HG03196 (cell line): Measurements from ENCODE around the gene NISCH.

Source experiments
- ATAC-seq: cut with Tn5 transposase; IDR thresholded peaks from one replicate; pipeline ENCODE4 v1.9.1; 2021; ENCODE audit not compliant: unreplicated experiment

The NISCH gene

DNA sequence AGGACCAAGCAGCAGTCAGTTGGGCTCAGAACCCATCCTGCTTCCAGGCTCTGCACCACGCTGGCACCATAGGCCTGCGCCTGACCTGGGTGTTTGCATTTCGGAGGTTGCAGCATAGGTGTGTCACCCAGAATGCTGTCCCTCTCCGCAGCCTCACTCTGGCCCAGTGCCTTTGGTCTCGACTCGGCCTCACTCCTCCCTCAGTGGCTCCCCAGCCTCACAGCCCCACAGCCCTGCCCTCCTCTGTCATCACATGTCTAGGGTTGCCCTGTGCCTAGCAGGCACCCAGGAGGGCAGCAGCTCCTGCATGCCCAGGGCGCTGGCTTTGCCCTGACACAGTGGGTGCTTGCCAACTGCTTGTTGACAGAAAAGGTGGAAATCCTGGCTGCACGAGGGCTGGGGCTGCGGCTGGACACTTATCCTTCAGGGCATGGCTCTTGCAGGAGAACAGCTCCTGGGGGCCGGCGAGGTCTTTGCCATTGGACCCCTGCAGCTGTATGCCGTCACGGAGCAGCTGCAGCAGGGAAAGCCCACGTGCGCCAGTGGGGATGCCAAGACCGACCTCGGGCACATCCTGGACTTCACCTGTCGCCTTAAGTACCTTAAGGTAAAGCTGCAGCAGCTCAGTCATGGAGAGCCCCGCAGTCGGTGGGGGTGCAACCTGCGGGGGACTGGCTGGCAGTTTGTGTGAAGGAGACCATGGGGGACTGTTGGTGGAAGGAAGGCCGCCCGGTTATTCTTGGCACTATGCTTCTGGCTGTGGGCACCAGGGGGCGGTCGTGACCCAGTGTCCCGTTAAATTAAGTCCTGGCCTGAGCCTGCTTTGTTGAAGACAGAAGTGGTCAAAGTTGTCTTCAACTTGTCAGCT lies 16.2 kb downstream of the NISCH start:
- ATAC-seq: no peak

DNA sequence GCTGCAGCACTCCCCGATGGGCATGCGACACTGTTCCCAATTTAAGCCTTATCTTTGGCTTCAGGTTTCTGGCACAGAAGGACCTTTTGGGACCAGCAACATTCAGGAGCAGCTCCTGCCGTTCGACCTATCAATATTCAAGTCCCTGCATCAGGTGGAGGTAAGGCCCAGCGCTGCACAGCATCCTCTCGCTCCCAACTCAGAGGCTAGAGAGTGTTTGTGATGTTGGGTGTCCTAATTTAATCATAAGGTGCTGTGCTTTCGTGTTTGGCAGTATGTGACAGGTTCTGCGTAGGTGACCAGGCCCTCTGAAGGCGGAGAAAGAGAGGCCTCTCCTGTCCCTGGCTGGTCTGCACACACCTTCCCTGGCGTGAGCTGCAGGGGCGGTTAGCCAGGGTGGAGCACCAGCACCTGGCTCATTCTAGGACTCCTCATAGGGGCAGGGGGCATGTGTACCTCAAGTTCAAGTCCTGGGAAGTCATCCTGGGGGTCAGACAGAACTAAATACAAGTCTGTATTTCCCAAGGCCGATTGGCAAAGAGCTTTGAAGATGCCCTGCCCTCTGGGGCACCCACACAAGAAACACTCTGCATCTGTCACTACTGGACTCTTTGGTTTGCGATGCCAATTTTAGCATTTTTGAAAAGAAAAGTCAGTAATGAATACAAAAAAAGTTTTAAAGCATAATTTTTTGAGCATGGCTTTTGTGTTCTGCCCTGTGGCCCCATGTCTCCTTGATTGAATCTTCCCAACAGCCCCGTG lies 17.0 kb downstream of the NISCH start:
- no peak for ATAC-seq

DNA sequence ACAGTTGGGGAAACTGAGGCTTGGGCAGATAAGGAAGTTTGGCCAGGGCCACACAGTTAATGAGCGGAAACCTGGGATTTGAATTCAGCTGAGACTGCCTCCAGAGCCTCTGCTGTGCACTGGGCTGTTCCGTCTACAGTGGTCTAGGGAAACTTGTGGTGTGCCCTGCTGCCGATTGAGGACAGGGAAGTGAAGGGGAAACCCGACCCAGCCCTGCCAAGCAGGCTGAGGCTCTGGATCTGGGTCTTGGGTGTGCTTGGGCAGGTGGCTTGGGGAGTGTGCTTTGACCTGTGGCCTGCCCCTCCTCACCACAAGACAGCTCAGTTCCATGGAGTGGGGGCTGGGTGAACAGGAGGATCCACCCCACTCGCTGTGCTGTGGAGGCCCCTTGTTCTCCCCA lies 17.6 kb downstream of the NISCH start:
- no peak for ATAC-seq

- ATAC-seq: no peak
Observed at GRCh38 chr3:52477076-52477795, 21.8 kb downstream of the NISCH start.

DNA sequence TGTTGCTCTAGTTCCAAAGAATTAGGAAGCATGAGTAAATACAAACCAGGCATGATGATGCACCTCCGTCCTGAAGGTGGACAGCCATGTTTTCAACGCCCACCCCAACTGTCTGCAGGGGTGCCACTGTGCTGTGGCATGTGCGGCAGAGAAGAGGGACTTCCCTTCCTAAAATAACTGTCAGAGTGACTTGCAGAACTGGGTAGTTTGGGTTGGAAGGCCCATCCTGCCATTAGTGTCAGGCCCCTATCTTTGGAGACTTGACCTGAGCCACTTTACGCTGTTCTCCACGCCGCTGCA lies 22.3 kb downstream of the NISCH start:
- ATAC-seq: no peak

DNA sequence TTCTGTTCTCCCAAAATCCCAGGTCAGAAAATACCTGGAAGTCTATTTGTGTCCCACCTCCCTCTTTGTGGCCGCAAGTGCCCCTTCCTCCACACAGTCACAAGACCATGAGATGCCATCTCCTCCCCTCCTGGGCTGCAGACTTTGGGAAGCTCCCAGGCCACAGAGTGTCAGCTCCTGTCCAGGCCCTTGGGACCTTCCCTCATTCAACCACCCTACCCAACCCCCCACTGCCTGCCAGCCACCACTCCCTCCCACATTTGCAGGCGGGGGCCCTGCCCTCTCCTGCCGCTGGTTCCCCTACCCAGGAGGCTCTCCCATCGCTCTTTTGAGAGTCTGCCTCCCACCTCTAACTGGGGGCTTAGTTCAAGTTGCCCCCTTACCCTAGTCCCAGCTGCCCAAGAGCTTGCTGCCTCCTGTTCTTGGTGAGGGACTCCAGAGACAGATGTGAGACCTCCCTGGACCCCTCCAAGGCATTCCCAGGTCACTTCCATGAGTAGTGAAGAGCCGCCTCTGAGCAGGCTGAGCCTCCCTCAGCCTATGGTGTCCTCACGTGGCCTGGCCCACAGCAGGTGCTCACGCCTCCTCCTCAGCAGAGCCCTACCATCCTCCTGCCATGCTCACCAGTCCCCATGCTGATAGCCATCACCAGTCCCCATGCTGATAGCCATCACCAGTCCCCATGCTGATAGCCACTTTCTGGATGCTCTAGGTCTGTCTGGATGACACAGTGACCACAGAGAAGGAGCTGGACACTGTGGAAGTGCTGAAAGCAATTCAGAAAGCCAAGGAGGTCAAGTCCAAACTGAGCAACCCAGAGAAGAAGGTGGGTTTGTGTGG lies 23.9 kb downstream of the NISCH start:
- ATAC-seq: no peak

GRCh38 chr3:52479877-52480575 lies 24.6 kb downstream of the NISCH start:
- no peak for ATAC-seq

DNA sequence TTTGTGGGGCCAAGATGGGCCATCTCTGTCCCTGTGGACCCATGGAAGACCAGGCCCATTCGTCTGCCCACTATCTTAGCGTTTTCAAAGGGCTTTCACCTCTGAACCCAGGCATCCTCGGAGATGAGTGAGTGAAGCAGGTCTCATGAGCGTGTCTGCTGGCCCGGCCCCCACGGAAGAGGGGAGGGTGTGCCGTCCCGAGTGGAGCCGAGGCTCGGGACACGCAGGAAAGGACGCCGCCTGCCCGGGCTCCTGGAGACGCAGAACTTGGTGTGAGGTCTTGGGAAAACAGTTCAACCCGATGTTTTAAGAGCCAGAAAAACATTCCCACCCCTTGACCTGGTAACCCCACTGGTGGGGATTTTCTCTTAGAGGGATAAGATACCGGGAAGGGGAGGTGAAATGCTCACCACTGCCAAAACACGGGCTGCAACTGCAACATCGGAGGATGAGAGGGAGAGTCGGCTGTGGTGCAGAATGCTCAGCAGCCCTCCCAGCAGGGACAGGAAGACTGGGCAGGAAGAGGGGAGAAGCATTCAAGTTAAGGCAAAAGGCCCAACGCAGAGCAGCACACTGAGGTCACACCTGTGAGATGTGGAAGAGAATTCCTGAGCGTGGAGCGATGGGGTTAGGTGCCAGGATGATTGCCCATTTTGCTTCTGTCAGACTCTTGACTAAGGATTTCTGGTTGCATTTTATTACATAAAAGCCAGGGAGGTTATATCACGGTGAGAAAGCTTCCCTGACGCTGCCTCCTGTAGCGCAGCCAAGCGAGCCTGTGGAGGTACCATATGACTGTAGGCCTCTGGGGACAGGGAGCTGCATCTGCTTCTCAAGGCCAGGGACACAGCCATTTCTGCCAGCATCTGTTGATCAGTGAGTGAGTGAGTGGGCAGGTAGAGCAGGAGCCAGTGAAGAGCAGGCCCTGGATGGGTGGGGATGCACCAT lies 25.6 kb downstream of the NISCH start:
- no peak for ATAC-seq

DNA sequence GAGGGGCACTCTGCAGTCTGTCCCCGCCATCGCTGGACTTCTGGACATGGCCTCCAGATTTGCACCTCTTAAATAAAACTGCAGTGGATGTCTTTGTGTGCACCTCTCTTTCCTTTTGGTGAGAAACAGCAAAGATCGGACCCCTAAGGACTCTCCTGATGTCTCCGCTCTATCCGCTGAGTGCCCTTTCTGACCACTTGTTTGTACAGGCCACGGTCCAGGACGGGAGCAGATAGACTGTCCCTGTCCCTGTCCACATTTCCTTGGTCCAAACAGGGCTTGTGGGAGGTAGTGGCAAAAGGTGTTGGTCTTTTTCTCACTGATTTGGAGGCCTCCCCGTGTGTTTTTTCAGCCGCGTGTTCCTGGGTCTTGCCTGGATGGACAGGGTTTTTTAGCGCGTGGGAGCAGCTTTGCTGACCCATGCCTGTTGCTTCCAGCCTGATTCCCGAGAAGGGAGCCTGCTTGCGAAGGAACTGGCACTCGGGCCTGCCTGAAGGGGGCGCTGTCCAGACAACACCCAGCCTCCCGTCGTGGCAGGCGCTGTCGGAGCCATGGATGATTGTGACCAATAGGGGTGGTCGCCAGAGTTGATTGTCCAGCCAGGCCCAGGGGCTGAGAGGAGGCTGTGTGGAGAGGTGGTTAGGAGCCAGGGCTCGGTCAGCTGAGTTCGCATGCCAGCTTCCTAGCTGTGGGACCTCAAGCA lies 26.6 kb downstream of the NISCH start:
- ATAC-seq: no peak

GRCh38 chr3:52483081-52483480 lies 27.7 kb downstream of the NISCH start:
- ATAC-seq: no peak

- no peak for ATAC-seq
Observed at GRCh38 chr3:52483577-52484381, 28.4 kb downstream of the NISCH start.

GRCh38 chr3:52484680-52485461 lies 29.5 kb downstream of the NISCH start:
- ATAC-seq: no peak

- no peak for ATAC-seq
Observed at GRCh38 chr3:52487050-52487787, 31.8 kb downstream of the NISCH start.

DNA sequence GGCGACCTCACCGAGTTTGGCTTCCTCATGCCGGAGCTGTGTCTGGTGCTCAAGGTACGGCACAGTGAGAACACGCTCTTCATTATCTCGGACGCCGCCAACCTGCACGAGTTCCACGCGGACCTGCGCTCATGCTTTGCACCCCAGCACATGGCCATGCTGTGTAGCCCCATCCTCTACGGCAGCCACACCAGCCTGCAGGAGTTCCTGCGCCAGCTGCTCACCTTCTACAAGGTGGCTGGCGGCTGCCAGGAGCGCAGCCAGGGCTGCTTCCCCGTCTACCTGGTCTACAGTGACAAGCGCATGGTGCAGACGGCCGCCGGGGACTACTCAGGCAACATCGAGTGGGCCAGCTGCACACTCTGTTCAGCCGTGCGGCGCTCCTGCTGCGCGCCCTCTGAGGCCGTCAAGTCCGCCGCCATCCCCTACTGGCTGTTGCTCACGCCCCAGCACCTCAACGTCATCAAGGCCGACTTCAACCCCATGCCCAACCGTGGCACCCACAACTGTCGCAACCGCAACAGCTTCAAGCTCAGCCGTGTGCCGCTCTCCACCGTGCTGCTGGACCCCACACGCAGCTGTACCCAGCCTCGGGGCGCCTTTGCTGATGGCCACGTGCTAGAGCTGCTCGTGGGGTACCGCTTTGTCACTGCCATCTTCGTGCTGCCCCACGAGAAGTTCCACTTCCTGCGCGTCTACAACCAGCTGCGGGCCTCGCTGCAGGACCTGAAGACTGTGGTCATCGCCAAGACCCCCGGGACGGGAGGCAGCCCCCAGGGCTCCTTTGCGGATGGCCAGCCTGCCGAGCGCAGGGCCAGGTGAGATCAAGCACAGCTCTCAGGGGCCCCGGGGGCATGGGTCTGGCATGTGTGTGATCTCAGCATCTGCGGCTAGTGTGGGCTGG lies 32.6 kb downstream of the NISCH start:
- no peak for ATAC-seq

DNA sequence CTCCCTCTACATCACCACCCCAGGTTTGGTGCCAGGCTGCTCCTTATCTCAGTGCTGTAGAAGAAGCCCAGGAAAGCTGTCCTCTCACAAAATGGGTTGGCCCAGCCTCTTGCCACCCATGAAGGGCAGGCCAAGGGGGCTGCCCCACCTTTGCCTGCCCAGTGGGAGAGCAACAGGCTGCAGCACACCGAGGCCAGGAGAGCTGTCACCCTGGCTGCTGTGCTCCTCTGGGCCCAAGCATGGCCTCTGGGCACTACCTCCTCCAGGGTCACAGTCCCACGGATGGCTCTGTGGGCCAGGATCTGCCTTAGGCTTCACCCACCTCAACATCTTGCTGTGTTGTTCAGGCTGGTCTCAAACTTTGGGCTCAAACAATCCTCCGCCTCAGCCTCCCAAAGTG lies 33.3 kb downstream of the NISCH start:
- ATAC-seq: no peak
